Measurements from ENCODE around the gene MSS51. TPM values are rescaled to one million over a fixed set of nuclear protein-coding genes. Genes with fewer than 3 reads are reported as not detected.

MSS51 gene
- total RNA-seq, 1 experiment from 2014 or later: 2.1 TPM

- DNase-seq: peak in 1 of 2 experiments; percentile 30
- ChIA-PET CTCF (interaction anchor here (0.5 to 0.7 kb wide), 2 partner anchors 223 to 1671 kb away, joined by 3 to 4 read pairs; no protein-coding TSS in a partner anchor), POLR2A (interaction anchor here (1.7 kb wide), 1 partner anchor 81 kb away, joined by 18 read pairs; the partner anchor contains the start of gene PPP3CB)
- peak overlapping the region; percentile 100 for H3K4me3 Mint-ChIP-seq (ENCODE audit: unreplicated experiment)
- peak in 1 of 2 experiments; percentile 19 for TF ChIP-seq CTCF (IDR thresholded peaks at IDR 0.05; ENCODE audit: insufficient read depth in 1 of 2, low read depth in 1 of 2, low read length in 1 of 2, severe bottlenecking in 1 of 2, unreplicated experiment in 1 of 2)
- no peaks in the 10 kb centered on the region for H3K27me3 Mint-ChIP-seq (ENCODE audit: insufficient read depth, unreplicated experiment)
- H3K36me3 ChIP-seq (ENCODE audit: control insufficient read depth, insufficient read depth, low read length): no peaks in the 10 kb centered on the region
- peaks cover 39% of the 10 kb centered on the region for H3K4me1 ChIP-seq
- peaks cover 43% of the 10 kb centered on the region for H3K36me3 Mint-ChIP-seq (ENCODE audit: insufficient read depth, unreplicated experiment)
- H3K27me3 ChIP-seq (replicated peaks; ENCODE audit: control insufficient read depth, insufficient read depth, low read length): no peaks in the 10 kb centered on the region
- H3K4me3 ChIP-seq (ENCODE audit: low read depth, low read length): peak overlapping the region; percentile 90
- peak overlapping the region; percentile 97 for H3K27ac Mint-ChIP-seq (ENCODE audit: unreplicated experiment)
- H3K4me1 Mint-ChIP-seq (ENCODE audit: low read depth, unreplicated experiment): peaks cover 27% of the 10 kb centered on the region
- no peaks in the 10 kb centered on the region for H3K9me3 Mint-ChIP-seq (ENCODE audit: unreplicated experiment)
- H3K9me3 ChIP-seq: no peaks in the 10 kb centered on the region
- BruUV-seq (replicated peaks): TSS peak; percentile 71
- intact Hi-C loops (cut with micrococcal nuclease; ENCODE audit: unreplicated experiment): loop anchor here (1.0 to 10.0 kb wide), 4 partner anchors 57 to 230 kb away; partner anchors contain the start of genes CFAP70, MRPS16 and MYOZ1
These were observed 19.0 kb downstream of the MSS51 start for GRCh38 chr10:73414230-73414945.

DNA sequence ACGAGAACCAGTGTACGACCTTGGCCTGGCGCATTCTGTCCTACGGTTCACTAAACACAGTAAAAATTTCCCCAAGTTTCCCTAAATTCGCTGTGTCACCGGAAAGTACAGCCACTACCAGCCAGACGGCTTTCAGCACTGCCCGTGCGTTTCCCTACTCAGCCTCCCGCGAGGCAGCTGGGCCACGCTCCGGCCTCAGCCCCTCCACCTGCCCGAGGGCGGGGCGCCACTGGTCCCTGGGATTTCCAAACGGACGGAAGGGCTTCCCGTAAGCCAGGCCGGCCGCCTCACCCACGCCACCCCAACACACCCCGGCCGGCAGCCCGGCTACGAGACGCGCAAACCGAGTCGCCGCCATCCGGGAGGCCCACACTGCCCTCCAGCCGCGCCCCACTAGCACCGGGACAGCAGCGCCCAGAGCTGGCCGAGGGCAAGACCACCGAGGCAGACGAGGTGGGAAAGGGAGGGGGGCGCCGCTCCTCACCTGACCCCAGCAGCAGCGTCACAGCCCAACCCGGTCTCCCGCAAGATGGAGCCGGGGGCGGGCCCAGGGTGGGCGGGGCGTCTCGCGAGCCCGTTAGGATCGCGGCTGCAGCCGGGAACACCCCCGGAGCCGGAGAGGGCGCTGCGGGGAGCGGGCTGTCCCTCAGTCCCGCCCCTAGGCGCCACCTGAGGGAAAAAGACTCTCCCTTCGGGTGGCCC is 19.7 kb downstream of the MSS51 start, which contains the start of gene ANXA7:
ANXA7 (minus strand) TSS at position 531 of the 702 bp plus-strand sequence. CDS start 13,202 bp downstream, outside the sequence.
- peak; percentile 95 to 98 for DNase-seq
- Mint-ChIP-seq H3K4me1 (ENCODE audit: low read depth, unreplicated experiment) (peaks cover 27% of the 10 kb centered on the region), H3K27me3 (ENCODE audit: insufficient read depth, unreplicated experiment) (no peaks in the 10 kb centered on the region), H3K4me3 (ENCODE audit: unreplicated experiment) (peak within 1 kb of the TSS; percentile 100), H3K9me3 (ENCODE audit: unreplicated experiment) (no peaks in the 10 kb centered on the region), H3K27ac (ENCODE audit: unreplicated experiment) (peak within 1 kb of the TSS; percentile 97), H3K36me3 (ENCODE audit: insufficient read depth, unreplicated experiment) (peaks cover 43% of the 10 kb centered on the region)
- Histone ChIP-seq H3K4me1 (peaks cover 39% of the 10 kb centered on the region), H3K36me3 (ENCODE audit: control insufficient read depth, insufficient read depth, low read length) (no peaks in the 10 kb centered on the region), H3K4me3 (ENCODE audit: low read depth, low read length) (peak within 1 kb of the TSS; percentile 90), H3K9me3 (no peaks in the 10 kb centered on the region), H3K27me3 (replicated peaks; ENCODE audit: control insufficient read depth, insufficient read depth, low read length) (no peaks in the 10 kb centered on the region)
- CTCF ChIA-PET: interaction anchor here (1.2 kb wide), 1 partner anchor 16 kb away, joined by 3 read pairs; no protein-coding TSS in a partner anchor
- BruUV-seq (replicated peaks): TSS peak; percentile 64
- peak; percentile 41 to 59 for TF ChIP-seq CTCF (IDR thresholded peaks at IDR 0.05; ENCODE audit: insufficient read depth in 1 of 2, low read depth in 1 of 2, low read length in 1 of 2, severe bottlenecking in 1 of 2, unreplicated experiment in 1 of 2)
- intact Hi-C loops (cut with micrococcal nuclease; ENCODE audit: unreplicated experiment): loop anchor here (1.0 to 10.0 kb wide), 4 partner anchors 56 to 231 kb away; partner anchors contain the start of genes CFAP70, MRPS16 and MYOZ1
- POLR2A ChIA-PET: interaction anchor here (1.0 to 1.7 kb wide), 4 partner anchors 55 to 1641 kb away, joined by 3 to 18 read pairs (median 8); partner anchors contain the start of genes CFAP70, DNAJC9, PPP3CB and VSIR

GRCh38 chr10:73413108-73413527 is 20.2 kb downstream of the MSS51 start:
- Mint-ChIP-seq H3K27me3 (ENCODE audit: insufficient read depth, unreplicated experiment) (no peaks in the 10 kb centered on the region), H3K27ac (ENCODE audit: unreplicated experiment) (peak overlapping the region; percentile 97), H3K9me3 (ENCODE audit: unreplicated experiment) (no peaks in the 10 kb centered on the region), H3K36me3 (ENCODE audit: insufficient read depth, unreplicated experiment) (peaks cover 39% of the 10 kb centered on the region), H3K4me3 (ENCODE audit: unreplicated experiment) (peak overlapping the region; percentile 100), H3K4me1 (ENCODE audit: low read depth, unreplicated experiment) (peaks cover 27% of the 10 kb centered on the region)
- ChIA-PET POLR2A (interaction anchor here (1.0 to 1.7 kb wide), 4 partner anchors 55 to 1640 kb away, joined by 3 to 18 read pairs (median 8); partner anchors contain the start of genes CFAP70, DNAJC9, PPP3CB and VSIR), CTCF (interaction anchor here (1.2 kb wide), 1 partner anchor 15 kb away, joined by 3 read pairs; no protein-coding TSS in a partner anchor)
- intact Hi-C loops (cut with micrococcal nuclease; ENCODE audit: unreplicated experiment): loop anchor here (5.0 to 10.0 kb wide), 3 partner anchors 56 to 232 kb away; partner anchors contain the start of genes CFAP70, MRPS16 and MYOZ1
- H3K36me3 ChIP-seq (ENCODE audit: control insufficient read depth, insufficient read depth, low read length): no peaks in the 10 kb centered on the region
- H3K4me1 ChIP-seq: peaks cover 38% of the 10 kb centered on the region
- H3K27me3 ChIP-seq (replicated peaks; ENCODE audit: control insufficient read depth, insufficient read depth, low read length): no peaks in the 10 kb centered on the region
- no peak for TF ChIP-seq CTCF (IDR thresholded peaks at IDR 0.05; ENCODE audit: insufficient read depth in 1 of 2, low read depth in 1 of 2, low read length in 1 of 2, severe bottlenecking in 1 of 2, unreplicated experiment in 1 of 2)
- H3K9me3 ChIP-seq: no peaks in the 10 kb centered on the region
- peak overlapping the region; percentile 90 for H3K4me3 ChIP-seq (ENCODE audit: low read depth, low read length)
- BruUV-seq (replicated peaks): no TSS peak
- DNase-seq: peak; percentile 80 to 81

Data from Caco-2 (cell line).